NCI-H2171 (cell line): ENCODE data around the gene PLCL2.
"Not testable (repeated sequence)": the region's sequence is repeated elsewhere in the genome, so short reads cannot be mapped to it uniquely, and the experiment has no call there.

ENCODE experiments used
- DNase-seq: peaks from one replicate; lab custom pipeline; 2025; lab: John Stamatoyannopoulos, UW

PLCL2 gene

DNA sequence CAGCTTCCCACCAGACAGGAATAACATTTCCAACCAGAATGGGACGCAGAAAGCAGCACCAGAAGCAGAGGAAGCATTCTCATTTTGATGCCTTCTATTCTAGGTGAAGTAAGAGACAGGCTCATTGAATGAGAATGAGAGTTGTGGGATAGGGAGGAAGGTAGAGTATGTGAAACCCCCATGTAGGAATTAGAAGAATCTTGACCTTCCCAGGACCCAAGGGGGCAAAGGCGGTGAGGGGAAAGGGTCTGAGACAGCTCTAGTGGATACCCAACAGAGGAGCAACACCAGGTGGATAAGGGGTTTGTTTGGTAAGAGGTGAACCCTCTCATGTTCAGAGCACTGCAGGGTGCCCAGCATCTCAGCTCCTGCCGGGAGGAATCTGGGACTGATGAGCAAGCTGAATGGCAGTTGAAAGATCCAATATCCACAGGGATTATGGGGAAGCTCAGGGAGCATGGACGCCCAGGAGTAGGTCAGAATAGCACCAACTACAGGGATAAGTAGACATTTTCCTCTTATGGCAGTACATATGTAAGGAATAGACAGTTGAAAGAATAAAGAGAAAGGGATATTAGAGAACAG lies 77.0 kb downstream of the PLCL2 start:
- DNase-seq: no peak

GRCh38 chr3:16975083-16975482 lies 90.3 kb downstream of the PLCL2 start:
- no peak for DNase-seq

- no peak for DNase-seq
Observed at GRCh38 chr3:16978234-16978920, 93.6 kb downstream of the PLCL2 start.

DNA sequence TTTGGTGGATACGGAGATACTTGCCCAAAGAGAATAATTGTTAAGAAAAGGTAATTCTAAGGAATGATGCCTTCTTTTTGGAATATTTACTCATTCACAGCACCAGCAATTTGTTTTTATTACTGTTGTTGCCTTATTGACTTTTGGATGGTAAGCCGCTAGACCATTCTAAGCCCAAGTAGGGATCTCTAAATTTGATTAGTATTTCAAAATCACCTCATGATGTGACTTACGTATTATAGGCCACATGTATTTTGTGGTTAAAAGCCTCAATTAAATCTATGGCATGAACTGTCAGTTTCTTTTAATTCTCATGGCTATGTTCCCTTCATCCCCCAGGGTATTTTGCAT lies 94.1 kb downstream of the PLCL2 start:
- DNase-seq: no peak

GRCh38 chr3:16979769-16980515 lies 95.2 kb downstream of the PLCL2 start:
- not testable (repeated sequence) for DNase-seq

DNA sequence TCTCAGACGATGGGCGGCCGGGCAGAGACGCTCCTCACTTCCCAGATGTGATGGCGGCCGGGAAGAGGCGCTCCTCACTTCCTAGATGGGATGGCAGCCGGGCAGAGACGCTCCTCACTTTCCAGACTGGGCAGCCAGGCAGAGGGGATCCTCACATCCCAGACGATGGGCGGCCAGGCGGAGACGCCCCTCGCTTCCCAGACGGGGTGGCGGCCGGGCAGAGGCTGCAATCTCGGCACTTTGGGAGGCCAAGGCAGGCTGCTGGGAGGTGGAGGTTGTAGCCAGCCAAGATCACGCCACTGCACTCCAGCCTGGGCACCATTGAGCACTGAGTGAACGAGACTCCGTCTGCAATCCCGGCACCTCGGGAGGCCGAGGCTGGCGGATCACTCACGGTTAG lies 95.8 kb downstream of the PLCL2 start:
- DNase-seq: not testable (repeated sequence)

DNA sequence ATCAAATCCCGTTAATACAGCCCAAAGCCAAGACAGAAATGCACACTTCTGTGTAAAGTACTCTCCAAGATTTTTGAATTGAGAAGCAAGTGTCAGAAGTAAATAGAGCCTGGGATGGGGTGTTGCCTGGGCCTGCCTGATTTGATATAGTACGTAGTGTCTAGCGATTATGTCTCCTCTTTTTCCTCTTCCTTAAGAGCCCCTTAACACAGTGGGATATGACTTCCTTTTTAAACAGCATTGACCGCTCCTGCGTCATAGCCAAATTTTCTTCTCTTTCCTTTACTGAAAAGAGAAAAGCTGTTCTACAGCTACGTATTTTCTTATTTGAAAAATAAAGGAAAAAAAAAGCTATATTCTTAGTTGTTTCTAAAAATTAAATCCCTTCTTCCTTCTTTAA lies 97.7 kb downstream of the PLCL2 start:
- no peak for DNase-seq

- DNase-seq: no peak
Observed at GRCh38 chr3:16985608-16986007, 100.9 kb downstream of the PLCL2 start.

DNA sequence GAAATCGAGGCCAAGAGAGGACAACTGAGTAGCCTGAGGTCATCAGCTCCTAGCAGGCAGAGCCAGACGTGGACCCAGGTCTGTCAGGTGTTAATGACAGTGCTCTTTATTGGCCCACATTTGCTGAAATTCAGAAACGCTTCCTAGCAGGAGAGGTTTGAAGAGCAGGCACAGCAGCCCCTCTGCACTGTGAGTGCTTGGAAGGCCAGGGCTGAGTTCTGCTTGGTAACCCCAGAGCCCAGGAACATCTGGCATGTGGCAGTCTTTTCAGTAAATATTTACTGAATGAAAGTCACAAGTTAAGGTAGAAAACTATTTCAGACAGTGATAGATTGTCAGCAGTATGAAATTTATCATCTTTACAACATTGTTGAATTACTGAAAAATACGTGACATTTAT lies 102.4 kb downstream of the PLCL2 start:
- DNase-seq: no peak

DNA sequence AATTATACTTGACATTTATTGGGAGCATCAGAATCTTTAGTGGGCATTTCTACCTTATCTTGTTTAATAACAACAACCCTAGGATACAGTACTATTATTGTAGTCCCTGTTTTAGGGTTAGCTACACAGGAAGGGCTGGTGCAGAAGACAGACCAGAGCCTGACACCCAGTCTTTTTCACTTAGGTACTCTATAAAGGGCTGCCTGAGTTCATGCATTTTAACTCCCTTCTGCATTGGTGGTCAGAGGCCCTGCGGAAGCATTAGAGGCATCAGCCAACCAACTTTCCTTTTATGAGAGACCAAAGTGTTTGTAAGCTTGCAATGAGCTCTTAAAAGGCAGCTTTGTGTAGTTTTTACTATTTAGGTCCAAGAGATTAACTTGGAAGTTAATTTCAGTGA lies 105.4 kb downstream of the PLCL2 start:
- DNase-seq: no peak

DNA sequence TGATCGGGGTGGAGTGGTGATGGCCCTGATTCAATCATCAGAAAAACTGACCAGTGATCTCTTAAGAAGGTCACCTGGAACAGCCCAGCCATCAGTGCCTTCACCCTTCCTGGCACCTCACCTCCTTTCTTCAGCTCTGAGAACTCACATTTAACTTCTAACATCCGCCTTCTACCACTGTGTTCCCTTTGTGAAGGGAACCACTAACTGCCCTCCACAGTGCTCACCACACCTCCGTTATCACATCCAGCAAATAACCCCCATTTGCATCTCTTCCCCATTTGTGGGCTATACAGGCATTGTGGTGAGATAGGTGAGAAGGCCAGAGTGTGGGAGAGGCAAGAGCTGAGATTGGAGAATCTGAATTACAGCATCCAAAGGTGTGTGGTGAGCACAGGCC lies 107.4 kb downstream of the PLCL2 start:
- no peak for DNase-seq

DNA sequence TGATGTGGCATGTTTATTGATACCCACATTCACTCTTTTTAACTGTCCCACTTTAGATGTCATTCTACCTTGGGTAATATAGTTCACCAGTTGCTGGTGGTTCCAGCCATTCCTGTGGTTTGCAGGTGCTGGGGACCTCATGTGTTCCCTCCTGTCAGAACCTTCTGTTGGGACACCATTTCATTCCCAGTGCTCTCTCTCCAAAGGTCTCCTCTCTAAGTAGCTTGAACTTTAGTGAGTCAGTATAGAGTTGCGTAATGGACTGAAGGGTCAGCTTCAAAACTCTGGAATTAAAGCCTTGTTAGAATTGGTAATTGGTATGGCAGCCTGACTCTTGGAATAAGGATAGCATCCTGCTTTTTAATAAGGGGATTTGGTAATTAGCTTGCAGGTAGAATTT lies 108.5 kb downstream of the PLCL2 start:
- DNase-seq: no peak

DNA sequence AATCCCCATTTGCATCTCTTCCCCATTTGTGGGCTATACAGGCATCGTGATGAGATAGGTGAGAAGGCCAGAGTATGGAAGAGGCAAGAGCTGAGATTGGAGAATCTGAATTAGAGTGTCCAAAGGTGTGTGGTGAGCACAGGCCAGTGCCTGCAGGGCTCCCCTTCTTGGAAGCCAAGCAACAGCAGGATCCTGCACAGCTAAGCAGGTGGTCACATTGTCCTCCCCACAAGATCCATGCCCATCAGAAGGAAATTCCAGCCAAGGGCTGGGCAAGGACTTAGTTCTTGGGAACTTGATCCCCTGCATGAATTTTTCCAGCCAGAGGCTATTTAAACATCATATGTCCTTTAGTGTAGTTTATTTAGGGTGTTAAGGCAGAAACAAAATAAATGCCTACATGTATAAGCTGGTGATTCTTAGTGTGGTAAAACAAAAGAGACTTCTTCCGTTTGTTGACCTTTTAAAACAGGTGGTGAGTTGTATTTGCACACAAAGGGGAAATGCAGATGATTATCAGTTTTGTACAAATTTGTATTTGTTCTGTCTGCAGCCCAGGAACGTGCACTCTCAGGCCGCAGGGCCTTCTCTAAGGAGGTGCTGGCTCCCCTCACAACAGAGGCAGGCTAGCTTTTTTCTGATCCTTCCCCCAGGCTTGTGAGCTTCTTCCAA lies 110.2 kb downstream of the PLCL2 start:
- DNase-seq: no peak

DNA sequence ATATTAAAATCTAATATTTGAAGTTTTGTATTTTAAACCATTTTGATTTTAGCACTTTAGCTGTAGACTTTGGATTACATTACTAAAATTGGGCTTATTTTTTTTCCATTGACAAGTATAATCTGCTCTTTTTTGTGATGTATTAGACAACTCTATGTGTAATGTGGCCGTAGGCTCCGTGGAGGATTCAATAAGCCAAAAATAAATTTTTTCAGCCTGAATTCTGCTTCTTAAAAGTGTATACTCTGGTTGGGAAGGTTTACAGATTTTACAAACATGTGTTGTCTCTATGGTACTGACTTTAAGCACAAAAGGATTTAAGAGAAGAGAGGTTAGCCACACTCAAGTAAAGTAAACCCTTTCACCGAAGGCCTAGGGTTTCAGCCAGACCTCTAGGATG lies 110.8 kb downstream of the PLCL2 start:
- no peak for DNase-seq

GRCh38 chr3:16998236-16998923 lies 113.6 kb downstream of the PLCL2 start:
- no peak for DNase-seq

- DNase-seq: no peak
Observed at GRCh38 chr3:16999161-16999560, 114.4 kb downstream of the PLCL2 start.

- DNase-seq: no peak
Observed at GRCh38 chr3:16999871-17000270, 115.1 kb downstream of the PLCL2 start.

- DNase-seq: no peak
Observed at GRCh38 chr3:17003457-17003856, 118.7 kb downstream of the PLCL2 start.

DNA sequence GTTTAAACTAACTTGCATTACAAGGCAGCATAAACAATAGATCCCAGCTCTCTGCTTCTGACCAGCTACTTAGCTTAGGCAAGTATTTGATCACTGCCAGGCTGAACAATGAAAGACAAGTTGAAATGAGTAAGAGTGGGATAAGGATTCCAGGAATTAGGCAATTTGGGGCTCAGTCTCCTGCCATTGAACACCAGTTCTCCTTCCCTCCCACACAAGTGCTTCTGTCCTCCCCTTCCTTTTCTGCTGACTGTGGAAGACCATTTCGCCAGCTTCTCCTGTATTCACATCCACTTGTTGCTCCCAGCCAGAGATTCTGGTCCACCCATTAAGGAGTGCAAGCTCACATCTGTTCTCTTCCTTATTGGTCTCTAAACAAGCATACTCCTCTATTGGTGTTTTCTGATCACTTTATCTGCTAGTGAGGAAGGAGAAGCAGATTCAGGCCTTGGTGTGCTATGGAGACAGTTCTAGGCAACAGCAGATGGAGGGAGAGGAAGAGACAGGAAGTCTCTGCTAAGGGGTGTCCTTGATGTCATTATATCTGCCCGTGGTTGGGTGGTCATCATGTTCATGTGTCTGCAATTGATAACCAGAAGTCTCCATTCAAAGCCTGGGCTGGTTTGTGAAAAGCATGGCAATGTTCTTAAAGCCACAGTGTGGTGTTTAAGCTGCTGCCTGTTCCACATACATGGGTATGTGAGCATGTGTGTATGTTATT lies 121.5 kb downstream of the PLCL2 start:
- DNase-seq: no peak

DNA sequence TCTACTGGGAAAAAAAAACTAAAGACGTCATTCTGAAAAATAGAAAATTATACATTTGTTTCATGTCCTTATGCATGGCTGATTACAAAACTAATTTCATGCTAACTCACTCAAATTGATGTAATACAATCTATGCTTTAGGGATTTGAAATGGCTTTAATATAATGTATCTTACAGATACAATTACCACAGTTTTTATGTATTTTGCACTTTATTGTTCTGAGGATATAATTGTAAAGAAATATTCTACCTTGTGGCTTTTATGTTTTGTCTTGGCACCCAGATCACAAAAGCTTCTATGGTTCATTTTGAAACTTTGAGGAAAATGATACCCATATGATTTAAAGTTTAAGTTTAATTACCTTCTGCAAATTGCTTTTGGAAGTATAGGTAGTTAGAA lies 122.5 kb downstream of the PLCL2 start:
- no peak for DNase-seq

DNA sequence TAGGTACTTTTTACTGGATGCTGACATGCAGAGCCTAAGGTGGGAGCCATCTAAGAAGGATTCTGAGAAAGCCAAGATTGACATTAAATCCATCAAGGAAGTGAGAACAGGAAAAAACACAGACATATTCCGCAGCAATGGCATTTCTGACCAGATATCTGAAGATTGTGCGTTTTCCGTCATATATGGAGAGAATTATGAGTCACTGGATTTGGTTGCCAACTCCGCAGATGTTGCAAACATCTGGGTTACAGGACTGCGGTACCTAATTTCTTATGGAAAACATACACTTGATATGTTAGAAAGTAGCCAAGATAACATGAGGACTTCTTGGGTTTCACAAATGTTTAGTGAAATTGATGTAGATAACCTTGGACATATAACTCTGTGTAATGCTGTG lies 125.1 kb downstream of the PLCL2 start:
- no peak for DNase-seq
